Type B pancreatic cell (in vitro differentiated cells): ENCODE measurements around the gene VEGFB. TPM values are rescaled to one million over a fixed set of nuclear protein-coding genes. Genes with fewer than 3 reads are reported as not detected.
A peak's percentile ranks its signal among the peaks of the same experiment; 100 is the strongest.

Experiments used
- DNase-seq: peaks from one replicate; pipeline ENCODE4 v3.0.0; 2021; ENCODE audit warnings: mixed read lengths; ENCODE audit not compliant: unreplicated experiment; ENCODE audit errors: extremely low spot score
- H3K27ac Mint-ChIP-seq: 2 replicates; pipeline ENCODE4 v1.8.0; 2021; ENCODE audit warnings: mild to moderate bottlenecking, mixed read lengths
- H3K27me3 Mint-ChIP-seq: 2 replicates; pipeline ENCODE4 v1.8.0; 2021; ENCODE audit warnings: mixed read lengths
- H3K36me3 Mint-ChIP-seq: 2 replicates; pipeline ENCODE4 v1.8.0; 2021; ENCODE audit warnings: mixed read lengths
- H3K4me1 Mint-ChIP-seq: one replicate; pipeline ENCODE4 v1.8.0; 2021; ENCODE audit warnings: mixed read lengths; ENCODE audit not compliant: unreplicated experiment
- H3K4me3 Mint-ChIP-seq: 2 replicates; pipeline ENCODE4 v1.8.0; 2021; ENCODE audit warnings: mild to moderate bottlenecking, mixed read lengths
- H3K9me3 Mint-ChIP-seq: 2 replicates; pipeline ENCODE4 v1.8.0; 2021; ENCODE audit warnings: mixed read lengths
- total RNA-seq: library from RNA; stranded (reverse); gene quantifications from 2 replicates; pipeline ENCODE4 v1.2.1, GENCODE V29; 2021; ENCODE audit warnings: low replicate concordance
- TF ChIP-seq, protein P1 (sequence below): fragments of 200-600 bp; sonication (generic); conservative IDR thresholded peaks from 2 replicates; pipeline ENCODE4 v1.5.0; 2021; ENCODE audit warnings: antibody characterized with exemption, mild to moderate bottlenecking

Gene VEGFB
- total RNA-seq, 1 donor from 2014 or later: 66.3 TPM

DNA sequence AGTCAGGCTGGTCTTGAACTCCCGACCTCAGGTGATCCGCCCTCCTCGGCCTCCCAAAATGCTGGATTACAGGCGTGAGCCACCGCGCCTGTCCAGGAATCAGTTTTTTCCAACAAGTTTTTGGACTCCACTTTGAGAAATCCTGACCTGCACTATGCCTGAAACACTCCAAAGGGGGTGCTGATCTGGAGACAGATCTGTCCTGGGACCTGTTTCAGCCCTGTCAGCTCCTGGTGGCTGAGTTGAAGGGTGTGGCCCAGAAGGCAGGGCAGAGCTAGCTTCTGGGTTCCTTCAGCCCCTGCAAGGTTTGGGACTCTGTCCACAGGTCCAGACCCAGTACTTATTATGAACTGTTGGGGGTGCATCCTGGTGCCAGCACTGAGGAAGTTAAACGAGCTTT lies 2.8 kb upstream of the VEGFB start:
- DNase-seq: no peak
- H3K9me3 Mint-ChIP-seq: no peaks in the 10 kb centered on the region
- H3K27me3 Mint-ChIP-seq: no peaks in the 10 kb centered on the region
- peak overlapping the region; percentile 80 for H3K4me3 Mint-ChIP-seq
- TF ChIP-seq, protein P1, sequence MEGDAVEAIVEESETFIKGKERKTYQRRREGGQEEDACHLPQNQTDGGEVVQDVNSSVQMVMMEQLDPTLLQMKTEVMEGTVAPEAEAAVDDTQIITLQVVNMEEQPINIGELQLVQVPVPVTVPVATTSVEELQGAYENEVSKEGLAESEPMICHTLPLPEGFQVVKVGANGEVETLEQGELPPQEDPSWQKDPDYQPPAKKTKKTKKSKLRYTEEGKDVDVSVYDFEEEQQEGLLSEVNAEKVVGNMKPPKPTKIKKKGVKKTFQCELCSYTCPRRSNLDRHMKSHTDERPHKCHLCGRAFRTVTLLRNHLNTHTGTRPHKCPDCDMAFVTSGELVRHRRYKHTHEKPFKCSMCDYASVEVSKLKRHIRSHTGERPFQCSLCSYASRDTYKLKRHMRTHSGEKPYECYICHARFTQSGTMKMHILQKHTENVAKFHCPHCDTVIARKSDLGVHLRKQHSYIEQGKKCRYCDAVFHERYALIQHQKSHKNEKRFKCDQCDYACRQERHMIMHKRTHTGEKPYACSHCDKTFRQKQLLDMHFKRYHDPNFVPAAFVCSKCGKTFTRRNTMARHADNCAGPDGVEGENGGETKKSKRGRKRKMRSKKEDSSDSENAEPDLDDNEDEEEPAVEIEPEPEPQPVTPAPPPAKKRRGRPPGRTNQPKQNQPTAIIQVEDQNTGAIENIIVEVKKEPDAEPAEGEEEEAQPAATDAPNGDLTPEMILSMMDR: no peak
- peaks cover 13% of the 10 kb centered on the region for H3K4me1 Mint-ChIP-seq
- H3K36me3 Mint-ChIP-seq: no peaks in the 10 kb centered on the region
- H3K27ac Mint-ChIP-seq: no peak overlapping the region

DNA sequence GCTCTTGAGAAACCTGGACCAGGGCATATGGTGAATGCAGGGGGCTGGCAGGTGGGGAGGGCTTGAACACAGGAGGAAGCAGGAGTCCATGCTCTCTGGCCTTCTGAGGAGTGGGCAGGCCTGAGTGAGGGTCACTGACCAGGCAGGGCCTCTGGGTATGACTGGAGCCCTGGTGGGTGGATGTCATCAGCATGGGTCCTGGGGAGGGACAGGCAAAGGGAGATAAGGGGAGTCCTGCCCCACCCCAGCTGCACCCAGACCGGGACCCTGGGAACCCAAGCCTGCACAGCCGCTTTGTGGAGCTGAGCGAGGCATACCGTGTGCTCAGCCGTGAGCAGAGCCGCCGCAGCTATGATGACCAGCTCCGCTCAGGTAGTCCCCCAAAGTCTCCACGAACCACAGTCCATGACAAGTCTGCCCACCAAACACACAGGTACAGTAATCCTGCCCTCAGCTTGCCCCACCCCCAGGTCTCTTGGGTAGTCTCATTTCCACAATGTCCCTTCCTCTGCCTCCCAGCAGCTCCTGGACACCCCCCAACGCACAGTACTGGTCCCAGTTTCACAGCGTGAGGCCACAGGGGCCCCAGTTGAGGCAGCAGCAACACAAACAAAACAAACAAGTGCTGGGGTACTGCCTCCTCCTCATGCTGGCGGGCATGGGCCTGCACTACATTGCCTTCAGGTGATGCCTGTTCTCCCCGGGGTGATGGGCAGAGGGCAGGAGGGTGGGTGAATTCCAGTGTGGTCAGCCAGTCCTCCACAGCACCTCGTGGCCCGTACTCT lies 2.0 kb upstream of the VEGFB start:
- Mint-ChIP-seq H3K36me3 (no peaks in the 10 kb centered on the region), H3K27me3 (no peaks in the 10 kb centered on the region), H3K4me3 (peak overlapping the region; percentile 81), H3K4me1 (peaks cover 13% of the 10 kb centered on the region), H3K27ac (no peak overlapping the region), H3K9me3 (no peaks in the 10 kb centered on the region)
- no peak for DNase-seq
- TF ChIP-seq, protein P1: no peak

DNA sequence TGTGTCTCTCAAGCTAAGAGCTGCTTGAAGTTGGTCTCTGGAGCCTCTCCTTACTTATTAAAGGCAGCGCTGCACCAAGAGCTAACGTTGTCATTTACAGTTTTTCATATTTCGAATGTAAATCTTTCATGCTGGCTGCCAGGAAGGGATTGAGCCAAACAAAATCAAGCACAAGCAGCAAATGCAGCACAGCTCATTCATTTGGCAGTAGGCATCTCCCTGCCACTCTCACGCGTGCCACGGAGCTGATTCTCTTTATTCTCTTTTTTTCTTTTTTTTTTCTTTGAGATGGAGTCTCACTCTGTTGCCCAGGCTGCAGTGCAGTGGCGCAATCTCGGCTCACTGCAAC lies 1.4 kb upstream of the VEGFB start:
- Mint-ChIP-seq H3K27me3 (no peaks in the 10 kb centered on the region), H3K36me3 (no peaks in the 10 kb centered on the region), H3K4me1 (peaks cover 13% of the 10 kb centered on the region), H3K4me3 (peak overlapping the region; percentile 81), H3K27ac (no peak overlapping the region), H3K9me3 (no peaks in the 10 kb centered on the region)
- TF ChIP-seq, protein P1: no peak
- no peak for DNase-seq

DNA sequence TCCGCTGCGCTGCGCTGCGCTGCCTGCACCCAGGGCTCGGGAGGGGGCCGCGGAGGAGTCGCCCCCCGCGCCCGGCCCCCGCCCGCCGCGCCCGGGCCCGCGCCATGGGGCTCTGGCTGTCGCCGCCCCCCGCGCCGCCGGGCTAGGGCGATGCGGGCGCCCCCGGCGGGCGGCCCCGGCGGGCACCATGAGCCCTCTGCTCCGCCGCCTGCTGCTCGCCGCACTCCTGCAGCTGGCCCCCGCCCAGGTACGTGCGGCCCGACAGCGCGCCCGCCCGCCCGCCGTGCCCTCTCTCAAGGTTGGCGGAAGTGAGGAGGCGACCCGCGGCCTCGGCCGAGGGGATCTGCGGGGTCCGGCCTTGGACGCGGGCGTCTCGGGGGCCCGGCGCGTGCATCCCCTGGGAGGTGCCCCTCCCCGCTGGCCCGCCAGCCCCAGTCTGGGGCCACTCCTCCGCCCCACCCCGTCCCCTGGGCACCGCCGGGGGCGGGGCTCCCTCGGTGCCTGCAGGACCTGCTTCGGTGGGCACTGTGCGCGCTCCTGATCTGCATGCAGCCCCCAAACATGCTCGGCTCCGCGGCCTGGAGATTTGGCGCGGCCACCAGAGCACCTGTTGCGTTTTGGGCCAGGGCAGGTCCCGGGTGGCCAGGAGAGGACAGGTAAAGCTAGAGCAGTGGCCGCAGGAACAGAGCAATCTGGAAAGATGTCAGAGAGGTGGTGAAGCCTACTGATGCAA lies 429 bp downstream of the VEGFB start:
- peak overlapping the region; percentile 85 for H3K27ac Mint-ChIP-seq
- H3K4me1 Mint-ChIP-seq: peaks cover 16% of the 10 kb centered on the region
- no peaks in the 10 kb centered on the region for H3K9me3 Mint-ChIP-seq
- no peaks in the 10 kb centered on the region for H3K36me3 Mint-ChIP-seq
- H3K27me3 Mint-ChIP-seq: no peaks in the 10 kb centered on the region
- peak overlapping the region; percentile 86 for H3K4me3 Mint-ChIP-seq
- TF ChIP-seq, protein P1: peak; percentile 19
- no peak for DNase-seq

DNA sequence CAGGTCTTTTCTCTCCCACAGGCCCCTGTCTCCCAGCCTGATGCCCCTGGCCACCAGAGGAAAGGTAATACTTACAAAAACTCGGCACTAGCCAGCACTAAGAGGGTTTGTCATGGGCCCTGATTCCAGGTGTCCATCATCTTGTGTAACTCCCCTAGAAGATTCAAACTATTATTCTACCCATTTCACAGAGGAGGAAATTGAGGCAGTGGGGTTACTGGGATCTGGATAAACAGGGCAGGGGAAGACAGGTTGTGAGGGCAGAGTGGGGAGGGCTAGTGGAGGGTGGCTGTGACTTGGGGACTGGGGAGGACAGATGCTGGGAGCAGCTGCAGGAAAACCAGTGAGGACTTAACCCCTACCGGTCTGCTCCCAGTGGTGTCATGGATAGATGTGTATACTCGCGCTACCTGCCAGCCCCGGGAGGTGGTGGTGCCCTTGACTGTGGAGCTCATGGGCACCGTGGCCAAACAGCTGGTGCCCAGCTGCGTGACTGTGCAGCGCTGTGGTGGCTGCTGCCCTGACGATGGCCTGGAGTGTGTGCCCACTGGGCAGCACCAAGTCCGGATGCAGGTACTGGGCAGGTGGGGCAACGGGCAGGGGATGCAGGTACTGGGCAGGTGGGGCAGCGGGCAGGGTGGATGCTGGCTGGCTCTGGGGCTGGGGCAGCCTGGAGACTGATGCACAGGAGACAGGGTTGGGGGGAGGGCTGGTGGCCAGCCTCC lies 1.2 kb downstream of the VEGFB start:
- H3K27ac Mint-ChIP-seq: peak overlapping the region; percentile 85
- peak overlapping the region; percentile 86 for H3K4me3 Mint-ChIP-seq
- peaks cover 3% of the 10 kb centered on the region for H3K36me3 Mint-ChIP-seq
- H3K9me3 Mint-ChIP-seq: no peaks in the 10 kb centered on the region
- H3K4me1 Mint-ChIP-seq: peaks cover 21% of the 10 kb centered on the region
- TF ChIP-seq, protein P1: no peak
- no peaks in the 10 kb centered on the region for H3K27me3 Mint-ChIP-seq
- DNase-seq: no peak
